Motor neuron (in vitro differentiated cells): ENCODE measurements around the gene SMAD3. TPM values are rescaled to one million over a fixed set of nuclear protein-coding genes. Genes with fewer than 3 reads are reported as not detected.
A peak's percentile ranks its signal among the peaks of the same experiment; 100 is the strongest.

Source experiments
- ATAC-seq, 8 experiments: fragments of 200-7000 bp; cut with Tn5 transposase; replicated peaks in 6 of 8; 2 replicates each; pipeline ENCODE4 v1.8.0; 2021; ENCODE audit warnings: mild to moderate bottlenecking in 8 of 8, moderate library complexity in 8 of 8
- H3K27ac ChIP-seq, 2 donors: fragments of 250-450 bp; sonication (Bioruptor Pico); 2 replicates each; pipeline ENCODE4 v1.9.0; 2021; ENCODE audit warnings: antibody characterized with exemption in 2 of 2, mild to moderate bottlenecking in 2 of 2, moderate library complexity in 1 of 2
- H3K4me1 ChIP-seq, 2 donors: fragments of 250-450 bp; sonication (Bioruptor Pico); replicated peaks in 1 of 2; 2 replicates each; pipeline ENCODE4 v1.6.1; 2021; ENCODE audit warnings: antibody characterized with exemption in 2 of 2, mild to moderate bottlenecking in 2 of 2, moderate library complexity in 1 of 2
- H3K4me3 ChIP-seq, 5 donors: fragments of 250-450 bp; sonication (Bioruptor Pico); 2 replicates each; pipeline ENCODE4 v1.9.0; 2021; ENCODE audit warnings: antibody characterized with exemption in 5 of 5, mild to moderate bottlenecking in 5 of 5, moderate library complexity in 4 of 5
- WGBS, 10 experiments: fragments of 450-650 bp; shearing (Covaris generic); methylation state at CpG; one replicate each; pipeline ENCODE4 v1.0.0; 2022; 5-methylcytosine and 5-hydroxymethylcytosine counted together
- in situ Hi-C, 9 experiments: fragments of 400-800 bp; cut with MboI; loops; one replicate each; pipeline ENCODE4 v1.15.0; 2021; ENCODE audit warnings: low sequenced_read_pairs in 9 of 9, low pct_unique_long_range_greater_than_20kb in 2 of 9; ENCODE audit not compliant: unreplicated experiment in 9 of 9
- total RNA-seq, 8 experiments: library from RNA; unstranded; fragments of 300-600 nt; gene quantifications; 2 replicates each; pipeline versions ENCODE4 v1.2.3 to v1.2.4, GENCODE V29; 2022

Gene SMAD3
- total RNA-seq, 8 experiments from 2014 or later = 4.4 to 57.9 (median 13.9) TPM

GRCh38 chr15:67100801-67101581, 35.6 kb downstream of the SMAD3 start:
- H3K4me3 ChIP-seq = no peak overlapping the region
- no peak overlapping the region for H3K27ac ChIP-seq
- peaks cover 8 to 21% of the 10 kb centered on the region in 2 donors for H3K4me1 ChIP-seq
- WGBS, 10 experiments = 80 to 100% (median 93%) methylated on average over 2 to 6 of the region's 7 CpGs
- in situ Hi-C loops = no loop called here
- ATAC-seq = peak in 2 of 8 experiments; percentile 39 to 61

DNA sequence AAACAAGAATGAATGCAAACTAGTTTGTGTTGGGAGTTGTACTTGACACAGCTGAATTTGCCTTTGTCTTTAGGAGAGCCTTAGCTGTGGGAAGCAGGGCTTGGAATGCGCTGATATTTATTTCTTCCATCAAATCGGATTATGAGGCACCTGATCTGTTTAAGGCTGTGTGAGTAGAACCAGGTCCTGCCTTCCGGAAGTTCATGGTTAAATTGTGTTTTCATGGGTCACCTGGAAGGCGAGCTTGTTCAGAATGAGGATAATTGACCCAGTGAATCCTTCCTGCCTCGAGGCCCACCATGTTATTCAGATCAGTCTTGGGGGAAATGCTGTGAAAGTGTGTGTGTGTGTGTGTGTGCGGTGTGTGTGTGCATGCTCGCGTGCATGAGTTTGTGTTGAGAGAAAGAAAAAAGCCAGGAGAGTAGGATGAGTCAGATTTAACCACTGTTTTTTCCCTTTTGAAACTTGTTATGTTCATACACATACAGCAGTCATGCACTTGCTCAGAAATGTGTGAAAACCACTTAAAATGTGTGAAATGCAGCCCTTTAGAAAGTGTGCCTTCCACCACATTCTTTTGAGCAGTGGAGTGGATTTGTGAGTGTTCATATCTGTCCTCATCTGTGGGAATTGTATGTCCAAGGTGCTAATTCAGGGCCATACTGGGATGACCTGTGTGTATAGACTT, 36.7 kb downstream of the SMAD3 start:
- no peak overlapping the region for H3K27ac ChIP-seq
- peaks cover 9 to 27% of the 10 kb centered on the region in 2 donors for H3K4me1 ChIP-seq
- no peak overlapping the region for H3K4me3 ChIP-seq
- WGBS, 10 experiments = 0 to 100% (median 65%) methylated on average over 1 to 8 of the region's 8 CpGs
- in situ Hi-C loops = no loop called here
- peak in 1 of 8 experiments; percentile 18 for ATAC-seq

- WGBS, 10 experiments = 83 to 100% (median 100%) methylated on average over 1 to 4 of the region's 4 CpGs; no CpG with 5 or more reads in 2 of the 10 experiments
- no peak for ATAC-seq
- peaks cover 14 to 30% of the 10 kb centered on the region in 2 donors for H3K4me1 ChIP-seq
- no peak overlapping the region for H3K4me3 ChIP-seq
- no peak overlapping the region for H3K27ac ChIP-seq
- in situ Hi-C loops = no loop called here
Observed at GRCh38 chr15:67102599-67102929, 37.2 kb downstream of the SMAD3 start.

DNA sequence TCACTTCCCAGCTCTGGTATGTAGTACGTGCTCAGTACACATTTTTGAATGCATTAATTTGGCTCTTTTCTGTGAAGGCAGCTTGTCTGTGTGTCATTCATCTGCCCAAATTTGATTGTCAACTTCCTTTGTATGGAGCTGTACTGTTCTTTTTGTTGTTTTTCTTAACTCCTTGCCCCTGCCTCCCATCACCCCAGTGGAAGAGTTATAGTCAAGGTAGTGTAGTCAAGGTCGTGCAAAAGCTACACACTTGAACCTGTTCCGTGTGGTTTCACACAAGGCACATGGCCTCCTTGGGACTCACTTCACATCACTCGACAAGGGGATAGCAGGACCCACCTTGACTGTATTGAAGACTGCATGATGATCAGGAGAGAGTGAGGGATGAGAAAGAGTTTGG, 37.6 kb downstream of the SMAD3 start:
- in situ Hi-C loops = no loop called here
- Histone ChIP-seq H3K27ac (no peak overlapping the region), H3K4me3 (no peak overlapping the region), H3K4me1 (peaks cover 15 to 33% of the 10 kb centered on the region in 2 donors)
- ATAC-seq = no peak
- WGBS, 10 experiments = 76 to 100% (median 90%) methylated on average over 1 to 4 of the region's 4 CpGs; no CpG with 5 or more reads in 3 of the 10 experiments

DNA sequence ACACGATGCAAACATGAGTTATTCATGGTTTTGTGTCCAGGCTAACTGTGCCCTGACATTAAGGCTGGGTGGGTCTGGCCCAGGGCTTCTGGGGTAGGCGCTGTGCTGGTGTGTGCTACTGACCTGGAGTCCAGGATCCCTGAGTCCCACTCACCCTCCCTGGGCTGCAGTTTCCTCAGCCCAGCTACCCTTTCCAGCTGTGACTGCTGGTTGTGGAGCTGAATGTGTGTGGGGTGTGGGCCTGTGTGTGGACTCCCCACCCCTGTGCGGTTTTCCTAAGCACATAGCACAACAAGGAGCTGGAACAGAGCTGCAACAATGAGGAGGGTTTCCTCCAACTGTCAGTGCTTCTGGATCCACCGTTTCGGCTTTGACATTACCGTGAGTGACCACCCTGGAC, 38.0 kb downstream of the SMAD3 start:
- 60 to 100% (median 92%) methylated on average over 1 to 4 of the region's 6 CpGs; no CpG with 5 or more reads in 4 of the 10 experiments for WGBS, 10 experiments
- in situ Hi-C loops = no loop called here
- Histone ChIP-seq H3K27ac (no peak overlapping the region), H3K4me3 (no peak overlapping the region), H3K4me1 (peaks cover 15 to 33% of the 10 kb centered on the region in 2 donors)
- ATAC-seq = no peak

DNA sequence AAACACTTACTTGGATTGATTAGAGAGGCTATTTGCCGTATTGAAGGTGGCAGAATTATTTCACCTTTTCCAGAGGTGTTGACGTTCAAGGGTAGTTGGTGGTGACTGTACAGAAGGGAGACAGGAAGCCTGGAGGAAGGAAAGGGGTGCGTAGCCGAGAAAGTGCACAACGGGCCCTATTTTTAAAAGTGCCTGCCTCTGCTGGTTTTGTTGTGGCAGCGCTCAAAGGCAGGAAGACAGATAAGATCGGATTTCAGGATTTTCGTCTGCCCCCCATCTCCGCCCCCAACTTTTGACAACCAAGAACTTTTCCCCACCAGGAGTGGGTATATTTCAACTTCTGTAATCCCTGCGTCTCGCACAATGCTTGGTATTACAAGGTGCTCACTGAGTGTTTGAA, 38.5 kb downstream of the SMAD3 start:
- in situ Hi-C loops = no loop called here
- H3K27ac ChIP-seq = no peak overlapping the region
- H3K4me1 ChIP-seq = peaks cover 15 to 33% of the 10 kb centered on the region in 2 donors
- WGBS, 10 experiments = 80 to 100% (median 86%) methylated on average over 1 to 7 of the region's 11 CpGs; no CpG with 5 or more reads in 3 of the 10 experiments
- no peak overlapping the region for H3K4me3 ChIP-seq
- no peak for ATAC-seq

DNA sequence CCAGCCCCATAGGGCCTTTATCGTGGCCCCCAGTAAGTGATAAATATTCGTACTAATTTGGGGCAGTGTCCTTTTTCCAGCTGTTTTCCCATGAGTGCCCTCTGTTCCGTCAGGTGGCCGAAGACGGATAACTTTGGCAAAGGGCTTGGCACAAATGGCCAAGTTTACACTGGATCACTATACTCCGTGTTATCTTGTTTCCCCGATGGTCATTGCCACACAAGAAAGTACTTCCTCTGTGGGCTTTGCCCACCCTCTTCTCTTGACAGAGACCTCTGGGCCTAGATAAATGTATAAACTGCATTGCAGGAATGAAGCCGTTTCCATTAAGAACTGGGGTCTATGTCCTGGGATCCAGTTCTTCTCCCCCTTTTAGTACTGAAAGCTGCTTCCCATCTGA, 39.1 kb downstream of the SMAD3 start:
- no peak for ATAC-seq
- H3K4me1 ChIP-seq = peaks cover 17 to 36% of the 10 kb centered on the region in 2 donors

DNA sequence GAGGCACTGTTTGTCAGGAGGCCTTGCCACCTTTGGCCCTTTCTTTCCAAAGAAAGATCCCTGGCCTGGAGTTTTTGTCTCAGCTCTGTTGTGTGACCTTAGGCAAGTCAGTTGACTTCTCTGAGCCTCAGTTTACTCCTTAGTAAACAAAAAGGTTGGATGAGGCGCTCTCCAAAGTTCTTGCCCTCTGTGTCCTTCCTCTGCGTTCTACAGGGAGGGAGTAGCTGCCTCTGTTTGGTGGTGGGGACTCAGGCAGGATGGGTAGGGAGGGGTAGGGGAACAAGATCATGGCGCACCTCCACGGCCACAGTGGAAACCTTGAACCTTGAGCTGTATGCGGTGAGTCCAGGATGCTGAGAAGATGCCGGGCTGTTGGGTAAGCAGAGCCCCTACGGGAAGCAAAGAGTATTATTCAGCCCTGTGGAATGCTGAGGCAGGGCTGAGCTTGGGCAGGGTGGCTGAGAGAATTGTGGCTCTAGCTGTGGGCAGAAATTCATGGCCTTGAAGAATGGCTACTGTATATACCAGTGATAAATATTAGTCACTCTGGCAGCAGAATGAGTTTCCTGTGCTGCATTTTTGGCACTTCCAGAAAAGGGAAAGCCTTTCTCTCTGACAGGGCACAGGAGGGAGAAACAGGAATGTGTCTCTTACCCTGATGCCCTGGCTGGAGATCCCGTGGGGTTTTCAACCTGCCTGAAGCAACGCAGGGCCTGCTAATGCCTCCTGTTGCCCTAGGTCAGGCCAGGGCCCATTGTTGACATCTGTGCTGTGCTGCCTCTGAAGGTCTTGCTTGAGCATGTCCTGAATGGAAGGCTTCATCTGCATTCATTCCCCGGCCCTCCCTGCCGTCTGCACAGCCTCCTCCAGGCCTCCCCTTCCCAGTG, 39.9 kb downstream of the SMAD3 start:
- H3K27ac ChIP-seq = no peak overlapping the region
- peak in 6 of 8 experiments; percentile 15 to 49 (median 27) for ATAC-seq
- in situ Hi-C loops = no loop called here
- H3K4me3 ChIP-seq = no peak overlapping the region
- peaks cover 25 to 41% of the 10 kb centered on the region in 2 donors for H3K4me1 ChIP-seq
- 0 to 100% (median 41%) methylated on average over 1 to 5 of the region's 11 CpGs; no CpG with 5 or more reads in 2 of the 10 experiments for whole genome bisulfite sequencing, 10 experiments

More for the DNA sequence above, 39.1 kb downstream of the SMAD3 start:
- H3K27ac ChIP-seq = no peak overlapping the region
- in situ Hi-C loops = no loop called here
- WGBS, 10 experiments = 69 to 100% (median 90%) methylated on average over 1 to 7 of the region's 8 CpGs
- H3K4me3 ChIP-seq = no peak overlapping the region

GRCh38 chr15:67105991-67106763, 40.8 kb downstream of the SMAD3 start:
- in situ Hi-C loops = no loop called here

GRCh38 chr15:67106764-67107013, 41.3 kb downstream of the SMAD3 start:
- WGBS, 10 experiments = 0 to 60% (median 0%) methylated on average over 1 to 2 of the region's 2 CpGs; no CpG with 5 or more reads in 3 of the 10 experiments
- no peak for ATAC-seq
- H3K4me3 ChIP-seq = no peak overlapping the region
- in situ Hi-C loops = no loop called here
- peaks cover 26 to 30% of the 10 kb centered on the region in 2 donors for H3K4me1 ChIP-seq
- H3K27ac ChIP-seq = no peak overlapping the region

More at GRCh38 chr15:67105991-67106763, 40.8 kb downstream of the SMAD3 start:
- Histone ChIP-seq H3K4me3 (no peak overlapping the region), H3K4me1 (peaks cover 28 to 35% of the 10 kb centered on the region in 2 donors), H3K27ac (no peak overlapping the region)
- WGBS, 10 experiments = 77 to 100% (median 85%) methylated on average over 1 to 7 of the region's 8 CpGs
- ATAC-seq = no peak

DNA sequence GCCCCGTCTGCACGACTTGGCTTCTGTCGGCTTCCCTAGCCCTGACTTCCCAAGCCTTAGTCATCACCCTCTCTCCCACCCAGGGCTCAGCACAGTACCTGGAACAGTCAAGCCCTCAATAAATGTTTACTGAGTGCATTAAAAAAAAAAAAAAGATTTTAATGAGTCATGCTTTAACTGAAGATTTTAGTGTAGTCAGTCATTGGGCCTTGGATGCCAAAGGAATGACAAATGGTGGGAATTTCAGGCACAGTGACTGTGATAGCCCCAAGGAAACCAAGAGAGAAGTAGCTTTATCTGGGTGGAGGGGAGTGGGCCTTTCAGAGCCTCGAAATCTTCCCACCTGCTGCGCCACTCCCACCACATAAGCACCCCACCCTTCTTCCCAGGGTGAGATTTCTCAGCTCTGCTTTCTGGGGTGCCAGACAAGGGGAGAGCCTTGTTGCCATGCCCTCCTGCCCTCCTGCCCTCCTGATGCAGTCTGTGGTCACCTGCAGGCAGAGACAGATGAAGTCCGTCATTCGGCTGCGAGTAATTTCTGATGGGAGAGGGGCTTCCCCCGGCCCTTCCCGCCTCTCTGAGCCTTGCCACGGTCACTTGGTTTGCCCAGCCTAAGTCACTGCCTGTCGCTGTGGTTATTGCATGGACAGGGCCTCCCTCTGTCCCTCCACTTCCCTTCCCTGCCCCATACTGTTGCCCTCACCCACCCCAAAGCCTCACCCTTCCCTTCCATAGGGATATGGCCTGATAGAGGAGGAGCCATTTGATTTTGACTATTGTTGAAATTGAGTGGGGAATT, 41.8 kb downstream of the SMAD3 start:
- no peak overlapping the region for H3K4me3 ChIP-seq
- in situ Hi-C loops = no loop called here
- 7 to 90% (median 60%) methylated on average over 1 to 8 of the region's 12 CpGs; no CpG with 5 or more reads in 1 of the 10 experiments for WGBS, 10 experiments
- no peak overlapping the region for H3K27ac ChIP-seq
- ATAC-seq = peak; percentile 13 to 76 (median 66)
- peaks cover 24 to 27% of the 10 kb centered on the region in 2 donors for H3K4me1 ChIP-seq
